ENCODE results near the gene PDIA2. TPM values are rescaled to one million over a fixed set of nuclear protein-coding genes. Genes with fewer than 3 reads are reported as not detected.
"Not testable (repeated sequence)": the region's sequence is repeated elsewhere in the genome, so short reads cannot be mapped to it uniquely, and the experiment has no call there.

Gene PDIA2
- total and polyA plus RNA-seq, 2 donors (not counting 3 experiments of a cell fraction or from before 2014, with no cell fraction given): 0.63 TPM; not detected in 1

DNA sequence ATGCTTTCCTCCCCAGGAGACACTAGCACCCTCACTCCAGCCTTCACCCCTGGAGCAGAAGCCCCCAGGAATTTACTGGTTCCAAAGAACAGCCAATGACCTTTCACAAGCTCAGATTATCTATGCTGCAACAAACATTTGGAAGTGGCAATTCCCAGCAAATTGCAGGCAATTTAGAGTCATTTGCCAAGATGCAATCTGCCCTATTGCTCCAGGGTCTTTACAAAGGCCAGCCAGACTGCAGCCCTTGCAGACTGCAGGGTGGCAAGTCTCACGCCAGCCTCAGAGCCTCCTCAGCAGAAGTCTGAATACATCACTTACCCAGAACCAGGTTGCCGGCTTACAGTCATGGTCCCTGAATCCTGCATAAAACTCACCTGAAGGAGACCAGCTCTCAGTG lies 47.8 kb downstream of the PDIA2 start:
- H3K36me3 ChIP-seq (ENCODE audit: control insufficient read depth in 2 of 2, extremely low read depth in 1 of 2, insufficient read depth in 2 of 2, low read length in 2 of 2): no peaks in the 10 kb centered on the region
- POLR2A ChIA-PET: no interaction called here
- no peak for TF ChIP-seq JUN (IDR thresholded peaks at IDR 0.05; ENCODE audit: borderline replicate concordance, insufficient read depth, insufficient read length, low read depth)
- no peak for TF ChIP-seq GATA2 (IDR thresholded peaks at IDR 0.05; ENCODE audit: insufficient read depth, insufficient read length, low read depth, low read length)
- no peak for TF ChIP-seq EZH2 (IDR thresholded peaks at IDR 0.05; ENCODE audit: borderline replicate concordance, low read depth, low read length, severe bottlenecking)
- no peak for TF ChIP-seq FOS (IDR thresholded peaks at IDR 0.05; ENCODE audit: borderline replicate concordance, insufficient read depth, low read length)
- TF ChIP-seq MYC (IDR thresholded peaks at IDR 0.05; ENCODE audit: low read depth, low read length): no peak
- TF ChIP-seq, protein P1, sequence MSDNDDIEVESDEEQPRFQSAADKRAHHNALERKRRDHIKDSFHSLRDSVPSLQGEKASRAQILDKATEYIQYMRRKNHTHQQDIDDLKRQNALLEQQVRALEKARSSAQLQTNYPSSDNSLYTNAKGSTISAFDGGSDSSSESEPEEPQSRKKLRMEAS (IDR thresholded peaks at IDR 0.05; ENCODE audit: insufficient read depth, insufficient read length): no peak
- TF ChIP-seq POLR2AphosphoS5 (IDR thresholded peaks at IDR 0.05; ENCODE audit: insufficient read depth, low read depth, low read length): no peak
- TF ChIP-seq, protein P2, sequence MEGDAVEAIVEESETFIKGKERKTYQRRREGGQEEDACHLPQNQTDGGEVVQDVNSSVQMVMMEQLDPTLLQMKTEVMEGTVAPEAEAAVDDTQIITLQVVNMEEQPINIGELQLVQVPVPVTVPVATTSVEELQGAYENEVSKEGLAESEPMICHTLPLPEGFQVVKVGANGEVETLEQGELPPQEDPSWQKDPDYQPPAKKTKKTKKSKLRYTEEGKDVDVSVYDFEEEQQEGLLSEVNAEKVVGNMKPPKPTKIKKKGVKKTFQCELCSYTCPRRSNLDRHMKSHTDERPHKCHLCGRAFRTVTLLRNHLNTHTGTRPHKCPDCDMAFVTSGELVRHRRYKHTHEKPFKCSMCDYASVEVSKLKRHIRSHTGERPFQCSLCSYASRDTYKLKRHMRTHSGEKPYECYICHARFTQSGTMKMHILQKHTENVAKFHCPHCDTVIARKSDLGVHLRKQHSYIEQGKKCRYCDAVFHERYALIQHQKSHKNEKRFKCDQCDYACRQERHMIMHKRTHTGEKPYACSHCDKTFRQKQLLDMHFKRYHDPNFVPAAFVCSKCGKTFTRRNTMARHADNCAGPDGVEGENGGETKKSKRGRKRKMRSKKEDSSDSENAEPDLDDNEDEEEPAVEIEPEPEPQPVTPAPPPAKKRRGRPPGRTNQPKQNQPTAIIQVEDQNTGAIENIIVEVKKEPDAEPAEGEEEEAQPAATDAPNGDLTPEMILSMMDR (IDR thresholded peaks at IDR 0.05; ENCODE audit: extremely low read depth in 1 of 2, insufficient read depth in 1 of 2, low read depth in 1 of 2, low read length in 2 of 2): no peak
- no peak for TF ChIP-seq POLR2A (IDR thresholded peaks at IDR 0.05; ENCODE audit: low read depth, low read length)
- H2AFZ ChIP-seq (ENCODE audit: low read depth, low read length): no peak overlapping the region
- H3K4me3 ChIP-seq (replicated peaks in 1 of 3; ENCODE audit: insufficient read depth in 1 of 3, low read depth in 1 of 3, low read length in 3 of 3): no peak overlapping the region
- intact Hi-C loops (cut with micrococcal nuclease) (no loop called here), dilution Hi-C loops (cut with MboI; ENCODE audit: extremely low pct_ligation_motif_present, low sequenced_read_pairs) (no loop called here)
- DNase-seq (ENCODE audit: low read depth, low spot score): no peak
- no peak for FAIRE-seq
- no TSS peak for BruUV-seq (replicated peaks)
- peaks cover 12% of the 10 kb centered on the region for H3K4me1 ChIP-seq (ENCODE audit: control insufficient read depth, extremely low read depth, insufficient read depth, low read length)
- H3K9me3 ChIP-seq (replicated peaks; ENCODE audit: control insufficient read depth, insufficient read depth, low read length): no peaks in the 10 kb centered on the region
- no peak overlapping the region for H3K4me2 ChIP-seq (ENCODE audit: insufficient read depth, low read length)
- no peaks in the 10 kb centered on the region for H3K9me1 ChIP-seq (replicated peaks; ENCODE audit: control insufficient read depth, extremely low read depth, insufficient read depth, low read length)
- H4K20me1 ChIP-seq (replicated peaks; ENCODE audit: control insufficient read depth, extremely low read depth, insufficient read depth, low read length): no peaks in the 10 kb centered on the region
- H3K9ac ChIP-seq (replicated peaks; ENCODE audit: extremely low read depth, insufficient read depth, low read length): no peak overlapping the region
- no peak overlapping the region for H3K27ac ChIP-seq (ENCODE audit: insufficient read depth, low read depth, low read length)
- CTCF ChIA-PET: interaction anchor here (0.7 kb wide), 1 partner anchor 12 kb away, joined by 4 read pairs; no protein-coding TSS in a partner anchor
- H3K79me2 ChIP-seq (ENCODE audit: control insufficient read depth, insufficient read depth, low read length): peaks cover 56% of the 10 kb centered on the region
- H3K27me3 ChIP-seq (ENCODE audit: control insufficient read depth in 2 of 2, insufficient read depth in 2 of 2, low read length in 2 of 2): no peaks in the 10 kb centered on the region

GRCh38 chr16:331181-331814 lies 48.3 kb downstream of the PDIA2 start:
- H4K20me1 ChIP-seq (replicated peaks; ENCODE audit: control insufficient read depth, extremely low read depth, insufficient read depth, low read length); H3K4me3 ChIP-seq (replicated peaks in 1 of 3; ENCODE audit: insufficient read depth in 1 of 3, low read depth in 1 of 3, low read length in 3 of 3); H3K9me1 ChIP-seq (replicated peaks; ENCODE audit: control insufficient read depth, extremely low read depth, insufficient read depth, low read length); H2AFZ ChIP-seq (ENCODE audit: low read depth, low read length); H3K27me3 ChIP-seq (ENCODE audit: control insufficient read depth in 2 of 2, insufficient read depth in 2 of 2, low read length in 2 of 2); H3K9me3 ChIP-seq (replicated peaks; ENCODE audit: control insufficient read depth, insufficient read depth, low read length); intact Hi-C loops (cut with micrococcal nuclease); H3K36me3 ChIP-seq (ENCODE audit: control insufficient read depth in 2 of 2, extremely low read depth in 1 of 2, insufficient read depth in 2 of 2, low read length in 2 of 2); H3K27ac ChIP-seq (ENCODE audit: insufficient read depth, low read depth, low read length); POLR2A ChIA-PET; DNase-seq (ENCODE audit: low read depth, low spot score); H3K9ac ChIP-seq (replicated peaks; ENCODE audit: extremely low read depth, insufficient read depth, low read length); BruUV-seq (replicated peaks); H3K4me2 ChIP-seq (ENCODE audit: insufficient read depth, low read length); dilution Hi-C loops (cut with MboI; ENCODE audit: extremely low pct_ligation_motif_present, low sequenced_read_pairs): not testable (repeated sequence)
- peaks cover 58% of the 10 kb centered on the region for H3K79me2 ChIP-seq (ENCODE audit: control insufficient read depth, insufficient read depth, low read length)
- FAIRE-seq: peak; percentile 48
- CTCF ChIA-PET: interaction anchor here (0.7 kb wide), 1 partner anchor 12 kb away, joined by 4 read pairs; no protein-coding TSS in a partner anchor
- peaks cover 12% of the 10 kb centered on the region for H3K4me1 ChIP-seq (ENCODE audit: control insufficient read depth, extremely low read depth, insufficient read depth, low read length)
